GM21723 (cell line): ENCODE results near the gene PRMT7.

Source experiments
- ATAC-seq: cut with Tn5 transposase; IDR thresholded peaks from one replicate; pipeline ENCODE4 v1.9.1; 2021; ENCODE audit warnings: mild to moderate bottlenecking, moderate library complexity; ENCODE audit not compliant: unreplicated experiment

The PRMT7 gene

GRCh38 chr16:68361485-68361884 lies 50.7 kb downstream of the PRMT7 start:
- no peak for ATAC-seq

- no peak for ATAC-seq
Measured at GRCh38 chr16:68362262-68362913, 51.6 kb downstream of the PRMT7 start.

- ATAC-seq, result no peak
Measured at GRCh38 chr16:68362947-68363657, 52.3 kb downstream of the PRMT7 start.

- ATAC-seq, result no peak
Measured at GRCh38 chr16:68363658-68364521, 53.1 kb downstream of the PRMT7 start.

- no peak for ATAC-seq
Measured at GRCh38 chr16:68364561-68364998, 53.8 kb downstream of the PRMT7 start.

GRCh38 chr16:68365167-68365817 lies 54.5 kb downstream of the PRMT7 start:
- ATAC-seq, result no peak

- ATAC-seq, result no peak
Measured at GRCh38 chr16:68366062-68366461, 55.2 kb downstream of the PRMT7 start.

GRCh38 chr16:68367030-68367429 lies 56.2 kb downstream of the PRMT7 start:
- no peak for ATAC-seq

GRCh38 chr16:68367440-68367839 lies 56.6 kb downstream of the PRMT7 start:
- ATAC-seq, result no peak

GRCh38 chr16:68367891-68368290 lies 57.1 kb downstream of the PRMT7 start:
- ATAC-seq, result no peak

- ATAC-seq, result no peak
Measured at GRCh38 chr16:68368301-68368888, 57.6 kb downstream of the PRMT7 start.

GRCh38 chr16:68369168-68369567 lies 58.3 kb downstream of the PRMT7 start:
- ATAC-seq, result no peak

- ATAC-seq, result peak; percentile 67
Measured at GRCh38 chr16:68369697-68370580, 59.1 kb downstream of the PRMT7 start.

GRCh38 chr16:68370581-68371275 lies 59.9 kb downstream of the PRMT7 start:
- ATAC-seq, result no peak

- no peak for ATAC-seq
Measured at GRCh38 chr16:68371276-68371651, 60.4 kb downstream of the PRMT7 start.

- ATAC-seq, result no peak
Measured at GRCh38 chr16:68371706-68372380, 61.0 kb downstream of the PRMT7 start.

- no peak for ATAC-seq
Measured at GRCh38 chr16:68372381-68372720, 61.5 kb downstream of the PRMT7 start.

- ATAC-seq, result no peak
Measured at GRCh38 chr16:68372806-68373205, 62.0 kb downstream of the PRMT7 start.
